WTC11 (cell line): ENCODE measurements around the gene LDLRAD3. TPM values are rescaled to one million over a fixed set of nuclear protein-coding genes. Genes with fewer than 3 reads are reported as not detected.

ENCODE experiments used
- ATAC-seq: fragments of 200-7000 bp; cut with Tn5 transposase; 2 replicates; pipeline ENCODE4 v1.10.0; 2021; ENCODE audit warnings: mild to moderate bottlenecking, moderate library complexity
- CTCF ChIA-PET: fragments of 300-600 bp; sonication (Branson Sonifier 250); formaldehyde crosslinking; loops from one replicate; lab custom pipeline; 2021; ENCODE audit warnings: antibody characterized with exemption; lab: Charles Lee
- POLR2A ChIA-PET: fragments of 350-600 bp; sonication (Branson Sonifier 250); formaldehyde crosslinking; loops from one replicate; lab custom pipeline; 2021; ENCODE audit warnings: antibody characterized with exemption; lab: Charles Lee
- DNase-seq: peaks from one replicate; pipeline ENCODE4 v3.0.0; 2021; ENCODE audit warnings: low spot score
- H3K27ac Mint-ChIP-seq: 2 replicates; pipeline ENCODE4 v1.8.0; 2021; ENCODE audit warnings: mixed read lengths
- H3K27me3 Mint-ChIP-seq: 2 replicates; pipeline ENCODE4 v1.8.0; 2021; ENCODE audit warnings: low read depth, mild to moderate bottlenecking, moderate library complexity, mixed read lengths
- H3K36me3 Mint-ChIP-seq: 2 replicates; pipeline ENCODE4 v1.8.0; 2021; ENCODE audit warnings: mixed read lengths
- H3K4me1 Mint-ChIP-seq: 2 replicates; pipeline ENCODE4 v1.8.0; 2022; ENCODE audit warnings: mixed read lengths
- H3K4me3 Mint-ChIP-seq: 2 replicates; pipeline ENCODE4 v1.8.0; 2021; ENCODE audit warnings: mild to moderate bottlenecking, moderate library complexity, mixed read lengths
- H3K9me3 Mint-ChIP-seq: 2 replicates; pipeline ENCODE4 v1.8.0; 2021; ENCODE audit warnings: mixed read lengths
- ATF6 ChIP-seq: sonication (generic); formaldehyde crosslinking; IDR thresholded peaks from 2 replicates; pipeline ENCODE4 v1.8.1; 2023; ENCODE audit warnings: mild to moderate bottlenecking, missing genetic modification reagents
- ESRRA ChIP-seq: sonication (generic); formaldehyde crosslinking; IDR thresholded peaks from 2 replicates; pipeline ENCODE4 v1.8.1; 2022; ENCODE audit warnings: mild to moderate bottlenecking, missing genetic modification reagents, borderline replicate concordance
- FOXK1 ChIP-seq: sonication (generic); formaldehyde crosslinking; IDR thresholded peaks from 2 replicates; pipeline ENCODE4 v1.8.0; 2022; ENCODE audit warnings: mild to moderate bottlenecking, moderate library complexity, missing genetic modification reagents
- FOXP1 ChIP-seq: sonication (generic); formaldehyde crosslinking; IDR thresholded peaks from 2 replicates; pipeline ENCODE4 v1.8.0; 2022; ENCODE audit warnings: missing genetic modification reagents, mild to moderate bottlenecking, moderate library complexity, borderline replicate concordance
- GTF2I ChIP-seq: fragments of 250-450 bp; sonication (Bioruptor Pico); conservative IDR thresholded peaks from 2 replicates; pipeline ENCODE4 v1.4.0; 2021; ENCODE audit warnings: mild to moderate bottlenecking
- HMGXB4 ChIP-seq: sonication (generic); formaldehyde crosslinking; IDR thresholded peaks from 2 replicates; pipeline ENCODE4 v1.8.1; 2023; ENCODE audit warnings: mild to moderate bottlenecking, moderate library complexity, missing genetic modification reagents
- IRF2 ChIP-seq: sonication (generic); formaldehyde crosslinking; IDR thresholded peaks from 2 replicates; pipeline ENCODE4 v1.8.0; 2022; ENCODE audit warnings: low read depth, missing genetic modification reagents, borderline replicate concordance
- JAZF1 ChIP-seq: fragments of 250-450 bp; sonication (Bioruptor Pico); IDR thresholded peaks from 2 replicates; pipeline ENCODE4 v1.9.0; 2021; ENCODE audit warnings: moderate library complexity, mild to moderate bottlenecking, inconsistent platforms
- NR3C1 ChIP-seq: sonication (generic); formaldehyde crosslinking; conservative IDR thresholded peaks from 2 replicates; pipeline ENCODE4 v1.8.1; 2023; ENCODE audit warnings: low read depth, mild to moderate bottlenecking, missing genetic modification reagents
- OVOL2 ChIP-seq: fragments of 250-450 bp; sonication (Bioruptor Pico); IDR thresholded peaks from 2 replicates; pipeline ENCODE4 v1.9.0; 2021; ENCODE audit warnings: mild to moderate bottlenecking, borderline replicate concordance
- PREB ChIP-seq: sonication (generic); formaldehyde crosslinking; IDR thresholded peaks from 2 replicates; pipeline ENCODE4 v1.8.1; 2022; ENCODE audit warnings: mild to moderate bottlenecking, missing genetic modification reagents, moderate library complexity, borderline replicate concordance
- RELA ChIP-seq: sonication (generic); formaldehyde crosslinking; IDR thresholded peaks from 2 replicates; pipeline ENCODE4 v1.8.1; 2022; ENCODE audit warnings: missing genetic modification reagents, mild to moderate bottlenecking, borderline replicate concordance
- SMAD3 ChIP-seq: sonication (generic); formaldehyde crosslinking; IDR thresholded peaks from 2 replicates; pipeline ENCODE4 v1.8.0; 2022; ENCODE audit warnings: missing genetic modification reagents, mild to moderate bottlenecking, borderline replicate concordance
- SOX15 ChIP-seq: fragments of 250-450 bp; sonication (Bioruptor Pico); IDR thresholded peaks from 2 replicates; pipeline ENCODE4 v1.9.0; 2021; ENCODE audit warnings: mild to moderate bottlenecking
- TCF7 ChIP-seq: sonication (generic); formaldehyde crosslinking; IDR thresholded peaks from 2 replicates; pipeline ENCODE4 v1.8.0; 2022; ENCODE audit warnings: mild to moderate bottlenecking, low read depth, missing genetic modification reagents, moderate library complexity
- ZNF281 ChIP-seq: sonication (generic); formaldehyde crosslinking; IDR thresholded peaks from 2 replicates; pipeline ENCODE4 v1.8.0; 2023; ENCODE audit warnings: mild to moderate bottlenecking, missing genetic modification reagents
- ZNF396 ChIP-seq: fragments of 250-450 bp; sonication (Bioruptor Pico); IDR thresholded peaks from 2 replicates; pipeline ENCODE4 v1.8.0; 2021; ENCODE audit warnings: mild to moderate bottlenecking, moderate library complexity, borderline replicate concordance
- ZNF416 ChIP-seq: fragments of 250-450 bp; sonication (Bioruptor Pico); IDR thresholded peaks from 2 replicates; pipeline ENCODE4 v1.9.0; 2021; ENCODE audit warnings: mild to moderate bottlenecking, inconsistent platforms
- ZNF532 ChIP-seq: fragments of 250-450 bp; sonication (Bioruptor Pico); IDR thresholded peaks from 2 replicates; pipeline ENCODE4 v1.9.0; 2021; ENCODE audit warnings: mild to moderate bottlenecking, borderline replicate concordance
- ZNF671 ChIP-seq: fragments of 250-450 bp; sonication (Bioruptor Pico); IDR thresholded peaks from 2 replicates; pipeline ENCODE4 v1.8.0; 2021; ENCODE audit warnings: mild to moderate bottlenecking
- total RNA-seq: library from RNA; stranded (reverse); gene quantifications from 3 replicates; pipeline ENCODE4 v1.2.3, GENCODE V29; 2021

Gene LDLRAD3
- total RNA-seq, 1 experiment from 2014 or later = 14.5 TPM

- ATAC-seq (no peak), DNase-seq (no peak)
- Mint-ChIP-seq H3K4me1 (no peaks in the 10 kb centered on the region), H3K27ac (no peak overlapping the region), H3K36me3 (peaks cover 14% of the 10 kb centered on the region; the same call in 1 of the 2 replicates), H3K4me3 (no peak overlapping the region), H3K9me3 (peaks cover 23% of the 10 kb centered on the region), H3K27me3 (no peaks in the 10 kb centered on the region)
- TF ChIP-seq ATF6 (CRISPR knock-in tag) (no peak), RELA (no peak), IRF2 (no peak), JAZF1 (CRISPR knock-in tag) (no peak), OVOL2 (CRISPR knock-in tag) (no peak), ZNF281 (CRISPR knock-in tag) (no peak), FOXP1 (CRISPR knock-in tag) (no peak), PREB (CRISPR knock-in tag) (no peak)
- ChIA-PET CTCF (interaction anchor here (1.4 kb wide), 1 partner anchor 398 kb away, joined by 5 read pairs; no protein-coding TSS in a partner anchor), POLR2A (no interaction called here)
Observed at GRCh38 chr11:36219996-36220395, 276.1 kb downstream of the LDLRAD3 start.

GRCh38 chr11:36222831-36223635, 279.2 kb downstream of the LDLRAD3 start:
- peaks cover 20% of the 10 kb centered on the region for H3K36me3 Mint-ChIP-seq
- ChIA-PET POLR2A (no interaction called here), CTCF (interaction anchor here (0.9 to 1.1 kb wide), 4 partner anchors 36 to 401 kb away, joined by 3 to 7 read pairs (median 4); no protein-coding TSS in a partner anchor)
- H3K4me3 Mint-ChIP-seq = no peak overlapping the region
- no peak for DNase-seq
- no peak for ATAC-seq
- H3K4me1 Mint-ChIP-seq = no peaks in the 10 kb centered on the region
- H3K27ac Mint-ChIP-seq = no peak overlapping the region
- H3K9me3 Mint-ChIP-seq = peaks cover 23% of the 10 kb centered on the region
- TF ChIP-seq ESRRA = no peak
- no peak for TF ChIP-seq ZNF416 (CRISPR knock-in tag)
- no peak for TF ChIP-seq SMAD3 (CRISPR knock-in tag)
- TF ChIP-seq FOXP1 (CRISPR knock-in tag) = no peak
- no peak for TF ChIP-seq IRF2
- no peak for TF ChIP-seq SOX15 (CRISPR knock-in tag)
- no peak for TF ChIP-seq ZNF396
- no peak for TF ChIP-seq FOXK1 (CRISPR knock-in tag)
- TF ChIP-seq GTF2I (CRISPR knock-in tag) = no peak
- TF ChIP-seq HMGXB4 (CRISPR knock-in tag) = no peak
- no peak for TF ChIP-seq ZNF671 (CRISPR knock-in tag)
- TF ChIP-seq ZNF532 (CRISPR knock-in tag) = no peak
- TF ChIP-seq NR3C1 (CRISPR knock-in tag) = no peak
- TF ChIP-seq TCF7 (CRISPR knock-in tag) = no peak
- H3K27me3 Mint-ChIP-seq = no peaks in the 10 kb centered on the region
